Liver (tissue), 9 donors: ENCODE data around the gene MVP. TPM values are rescaled to one million over a fixed set of nuclear protein-coding genes. Genes with fewer than 3 reads are reported as not detected.

Experiments used
- DNase-seq: peaks from one replicate; pipeline ENCODE4 v3.0.0-alpha.2; 2017; ENCODE audit warnings: low spot score
- H3K27ac ChIP-seq, 2 donors: one replicate each; pipeline ENCODE4 v1.7.0; 2013; ENCODE audit warnings: inconsistent platforms in 2 of 2, low read length in 2 of 2, control low read depth in 1 of 2, low read depth in 1 of 2, mild to moderate bottlenecking in 1 of 2
- H3K27me3 ChIP-seq, 4 donors: one replicate each; pipeline versions ENCODE4 v1.6.1 to v1.7.0; 2013; ENCODE audit warnings: low read length in 3 of 4, inconsistent platforms in 1 of 4, mild to moderate bottlenecking in 1 of 4, moderate library complexity in 1 of 4; ENCODE audit not compliant: control insufficient read depth in 4 of 4, insufficient read depth in 4 of 4
- H3K36me3 ChIP-seq, 4 donors: one replicate each; pipeline versions ENCODE4 v1.6.1 to v1.7.0; 2013; ENCODE audit warnings: low read length in 3 of 4, mild to moderate bottlenecking in 3 of 4, low read depth in 1 of 4, moderate library complexity in 1 of 4; ENCODE audit not compliant: control insufficient read depth in 4 of 4, insufficient read depth in 3 of 4
- H3K4me1 ChIP-seq, 4 donors: one replicate each; pipeline versions ENCODE4 v1.6.1 to v1.7.0; 2013; ENCODE audit warnings: low read length in 3 of 4, mild to moderate bottlenecking in 3 of 4, moderate library complexity in 1 of 4; ENCODE audit not compliant: control insufficient read depth in 4 of 4, insufficient read depth in 4 of 4
- H3K4me3 ChIP-seq, 3 donors: one replicate each; pipeline versions ENCODE4 v1.6.1 to v1.7.0; 2013; ENCODE audit warnings: low read length in 3 of 3, control low read depth in 1 of 3, low read depth in 1 of 3, mild to moderate bottlenecking in 1 of 3
- H3K9ac ChIP-seq, 2 donors: one replicate each; pipeline ENCODE4 v1.7.0; 2013; ENCODE audit warnings: low read length in 2 of 2, mild to moderate bottlenecking in 2 of 2, moderate library complexity in 2 of 2, control low read depth in 1 of 2, low read depth in 1 of 2
- H3K9me3 ChIP-seq, 4 donors: one replicate each; pipeline versions ENCODE4 v1.6.1 to v1.7.0; 2013; ENCODE audit warnings: low read length in 3 of 4; ENCODE audit not compliant: control insufficient read depth in 4 of 4
- EGR1 ChIP-seq, 2 donors: IDR thresholded peaks; 2 replicates each; pipeline ENCODE4 v1.6.1; 2016 to 2018; ENCODE audit warnings: antibody characterized with exemption in 2 of 2, low read depth in 2 of 2
- FOXA1 ChIP-seq: IDR thresholded peaks from 2 replicates; pipeline ENCODE4 v1.6.1; 2016; ENCODE audit warnings: antibody characterized with exemption
- FOXA2 ChIP-seq: IDR thresholded peaks from 2 replicates; pipeline ENCODE4 v1.6.1; 2016; ENCODE audit warnings: antibody characterized with exemption
- GABPA ChIP-seq, 2 donors: IDR thresholded peaks in 1 of 2; conservative IDR thresholded peaks in 1 of 2; 2 replicates each; pipeline ENCODE4 v1.6.1; 2016; ENCODE audit warnings: antibody characterized with exemption in 2 of 2, mild to moderate bottlenecking in 1 of 2, moderate library complexity in 1 of 2
- HNF4A ChIP-seq, 2 donors: conservative IDR thresholded peaks; 2 replicates each; pipeline ENCODE4 v1.6.1; 2016; ENCODE audit warnings: antibody characterized with exemption in 2 of 2, mild to moderate bottlenecking in 2 of 2
- JUND ChIP-seq, 2 donors: IDR thresholded peaks; 2 replicates each; pipeline ENCODE4 v1.6.1; 2016; ENCODE audit warnings: antibody characterized with exemption in 2 of 2
- NR2F2 ChIP-seq: IDR thresholded peaks from 2 replicates; pipeline ENCODE4 v1.6.1; 2016; ENCODE audit warnings: antibody characterized with exemption
- RAD21 ChIP-seq, 2 donors: IDR thresholded peaks; 2 replicates each; pipeline ENCODE4 v1.6.1; 2016; ENCODE audit warnings: antibody characterized with exemption in 2 of 2, mild to moderate bottlenecking in 2 of 2
- RXRA ChIP-seq, 2 donors: IDR thresholded peaks; 2 replicates each; pipeline ENCODE4 v1.6.1; 2017 to 2018; ENCODE audit warnings: antibody characterized with exemption in 2 of 2, mild to moderate bottlenecking in 1 of 2
- SP1 ChIP-seq: IDR thresholded peaks from 2 replicates; pipeline ENCODE4 v1.6.1; 2018; ENCODE audit warnings: antibody characterized with exemption, mild to moderate bottlenecking
- TAF1 ChIP-seq: conservative IDR thresholded peaks from 2 replicates; pipeline ENCODE4 v1.6.1; 2016; ENCODE audit warnings: antibody characterized with exemption, mild to moderate bottlenecking
- YY1 ChIP-seq: IDR thresholded peaks from 2 replicates; pipeline ENCODE4 v1.6.1; 2016; ENCODE audit warnings: antibody characterized with exemption, mild to moderate bottlenecking
- WGBS: extraction: QIAGEN DNeasy Blood & Tissue Kit; methylation state at CpG from one replicate; pipeline ENCODE4 v1.1.7; 2013; 5-methylcytosine and 5-hydroxymethylcytosine counted together
- polyA plus RNA-seq, 2 donors: library from polyadenylated mRNA; stranded (reverse) in 1 of 2; unstranded in 1 of 2; fragments of 200-250 nt in 1 of 2; fragments of >200 nt in 1 of 2; fragmentation: Nextera tagmentation in 1 of 2; extraction: Ambion mirVana in 1 of 2; gene quantifications; one replicate each; pipeline versions ENCODE4 v1.2.1 to v1.2.3, GENCODE V29; 2013 to 2015
- total RNA-seq, 2 donors: library from RNA; depleted of rRNA; stranded (reverse); fragments of >200 nt; gene quantifications; one replicate each; pipeline ENCODE4 v1.2.3, GENCODE V29; 2014
- TF ChIP-seq, protein P1 (sequence below): IDR thresholded peaks from 2 replicates; pipeline ENCODE4 v1.6.1; 2016; ENCODE audit warnings: antibody characterized with exemption, mild to moderate bottlenecking
- TF ChIP-seq, protein P2 (sequence below): IDR thresholded peaks from 2 replicates; pipeline ENCODE4 v1.6.1; 2016; ENCODE audit warnings: antibody characterized with exemption
- TF ChIP-seq, protein P3 (sequence below): IDR thresholded peaks from 2 replicates; pipeline ENCODE4 v1.6.1; 2016; ENCODE audit warnings: antibody characterized with exemption
- TF ChIP-seq, protein P4 (sequence below): IDR thresholded peaks from 2 replicates; pipeline ENCODE4 v1.6.1; 2016; ENCODE audit warnings: antibody characterized with exemption
- donor health status: healthy.
- donor health status: healthy.
- donor health status: healthy.
- donor health status: healthy.
- donor health status: healthy.

Gene MVP
- total and polyA plus RNA-seq, 4 donors: 30.7 to 78.4 (median 50.7) TPM

DNA sequence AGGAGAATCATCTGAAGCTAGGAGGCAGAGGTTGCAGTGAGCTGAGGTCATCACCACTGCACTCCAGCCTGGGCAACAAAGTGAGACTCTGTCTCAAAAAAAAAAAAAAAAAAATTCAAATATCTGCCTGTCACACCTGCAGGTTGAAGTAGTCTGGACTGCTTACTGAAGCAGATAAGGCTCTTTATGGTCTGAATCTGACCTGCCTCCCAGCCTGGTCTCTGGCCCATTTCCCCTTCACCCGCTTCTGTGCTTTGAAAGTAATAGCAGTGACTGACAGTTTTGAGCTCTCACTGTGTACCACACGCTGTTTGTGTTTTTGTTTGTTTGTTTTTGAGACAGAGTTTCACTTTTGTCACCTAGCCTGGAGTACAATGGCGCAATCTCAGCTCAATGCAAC, 73.3 kb downstream of the MVP start:
- 90% methylated on average over 3 of the region's 3 CpGs for whole genome bisulfite sequencing

DNA sequence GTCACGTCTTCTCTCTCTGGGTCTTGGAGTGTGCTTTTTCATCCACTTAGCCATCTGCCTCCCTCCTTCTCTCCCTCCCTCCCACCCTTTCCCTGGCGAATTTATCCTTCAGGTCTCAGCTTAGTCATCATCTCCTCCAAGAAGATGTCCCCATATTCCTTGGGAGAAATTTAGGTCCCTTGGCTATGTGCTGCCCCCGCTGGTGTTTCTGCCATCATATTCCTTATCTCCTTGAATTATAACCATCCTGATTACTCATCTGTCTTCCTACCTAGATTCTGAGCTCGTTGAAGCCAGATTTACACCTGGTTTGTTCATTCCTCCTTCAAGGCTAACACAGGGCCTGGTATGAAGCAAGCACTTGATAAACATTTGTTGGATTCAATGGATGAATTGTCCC, 74.1 kb downstream of the MVP start:
- 78% methylated on average over 4 of the region's 4 CpGs for WGBS
- TF ChIP-seq SP1: no peak
- no peak for TF ChIP-seq TAF1
- TF ChIP-seq, protein P1, sequence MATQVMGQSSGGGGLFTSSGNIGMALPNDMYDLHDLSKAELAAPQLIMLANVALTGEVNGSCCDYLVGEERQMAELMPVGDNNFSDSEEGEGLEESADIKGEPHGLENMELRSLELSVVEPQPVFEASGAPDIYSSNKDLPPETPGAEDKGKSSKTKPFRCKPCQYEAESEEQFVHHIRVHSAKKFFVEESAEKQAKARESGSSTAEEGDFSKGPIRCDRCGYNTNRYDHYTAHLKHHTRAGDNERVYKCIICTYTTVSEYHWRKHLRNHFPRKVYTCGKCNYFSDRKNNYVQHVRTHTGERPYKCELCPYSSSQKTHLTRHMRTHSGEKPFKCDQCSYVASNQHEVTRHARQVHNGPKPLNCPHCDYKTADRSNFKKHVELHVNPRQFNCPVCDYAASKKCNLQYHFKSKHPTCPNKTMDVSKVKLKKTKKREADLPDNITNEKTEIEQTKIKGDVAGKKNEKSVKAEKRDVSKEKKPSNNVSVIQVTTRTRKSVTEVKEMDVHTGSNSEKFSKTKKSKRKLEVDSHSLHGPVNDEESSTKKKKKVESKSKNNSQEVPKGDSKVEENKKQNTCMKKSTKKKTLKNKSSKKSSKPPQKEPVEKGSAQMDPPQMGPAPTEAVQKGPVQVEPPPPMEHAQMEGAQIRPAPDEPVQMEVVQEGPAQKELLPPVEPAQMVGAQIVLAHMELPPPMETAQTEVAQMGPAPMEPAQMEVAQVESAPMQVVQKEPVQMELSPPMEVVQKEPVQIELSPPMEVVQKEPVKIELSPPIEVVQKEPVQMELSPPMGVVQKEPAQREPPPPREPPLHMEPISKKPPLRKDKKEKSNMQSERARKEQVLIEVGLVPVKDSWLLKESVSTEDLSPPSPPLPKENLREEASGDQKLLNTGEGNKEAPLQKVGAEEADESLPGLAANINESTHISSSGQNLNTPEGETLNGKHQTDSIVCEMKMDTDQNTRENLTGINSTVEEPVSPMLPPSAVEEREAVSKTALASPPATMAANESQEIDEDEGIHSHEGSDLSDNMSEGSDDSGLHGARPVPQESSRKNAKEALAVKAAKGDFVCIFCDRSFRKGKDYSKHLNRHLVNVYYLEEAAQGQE: no peak
- TF ChIP-seq, protein P2, sequence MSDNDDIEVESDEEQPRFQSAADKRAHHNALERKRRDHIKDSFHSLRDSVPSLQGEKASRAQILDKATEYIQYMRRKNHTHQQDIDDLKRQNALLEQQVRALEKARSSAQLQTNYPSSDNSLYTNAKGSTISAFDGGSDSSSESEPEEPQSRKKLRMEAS: no peak
- TF ChIP-seq GABPA (IDR thresholded peaks at IDR 0.05 in 1 of 2, conservative IDR thresholded peaks at IDR 0.05 in 1 of 2): no peak
- TF ChIP-seq YY1: no peak
- TF ChIP-seq JUND (IDR thresholded peaks at IDR 0.05): no peak
- TF ChIP-seq NR2F2: no peak
- no peak for TF ChIP-seq RXRA (IDR thresholded peaks at IDR 0.05)
- TF ChIP-seq, protein P3, sequence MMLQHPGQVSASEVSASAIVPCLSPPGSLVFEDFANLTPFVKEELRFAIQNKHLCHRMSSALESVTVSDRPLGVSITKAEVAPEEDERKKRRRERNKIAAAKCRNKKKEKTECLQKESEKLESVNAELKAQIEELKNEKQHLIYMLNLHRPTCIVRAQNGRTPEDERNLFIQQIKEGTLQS: no peak
- no peak for TF ChIP-seq EGR1 (IDR thresholded peaks at IDR 0.05; ENCODE audit: low read depth in 2 of 2)
- TF ChIP-seq HNF4A (conservative IDR thresholded peaks at IDR 0.05): no peak
- TF ChIP-seq, protein P4, sequence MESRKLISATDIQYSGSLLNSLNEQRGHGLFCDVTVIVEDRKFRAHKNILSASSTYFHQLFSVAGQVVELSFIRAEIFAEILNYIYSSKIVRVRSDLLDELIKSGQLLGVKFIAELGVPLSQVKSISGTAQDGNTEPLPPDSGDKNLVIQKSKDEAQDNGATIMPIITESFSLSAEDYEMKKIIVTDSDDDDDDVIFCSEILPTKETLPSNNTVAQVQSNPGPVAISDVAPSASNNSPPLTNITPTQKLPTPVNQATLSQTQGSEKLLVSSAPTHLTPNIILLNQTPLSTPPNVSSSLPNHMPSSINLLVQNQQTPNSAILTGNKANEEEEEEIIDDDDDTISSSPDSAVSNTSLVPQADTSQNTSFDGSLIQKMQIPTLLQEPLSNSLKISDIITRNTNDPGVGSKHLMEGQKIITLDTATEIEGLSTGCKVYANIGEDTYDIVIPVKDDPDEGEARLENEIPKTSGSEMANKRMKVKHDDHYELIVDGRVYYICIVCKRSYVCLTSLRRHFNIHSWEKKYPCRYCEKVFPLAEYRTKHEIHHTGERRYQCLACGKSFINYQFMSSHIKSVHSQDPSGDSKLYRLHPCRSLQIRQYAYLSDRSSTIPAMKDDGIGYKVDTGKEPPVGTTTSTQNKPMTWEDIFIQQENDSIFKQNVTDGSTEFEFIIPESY: no peak
- no peak for TF ChIP-seq FOXA2
- no peak for TF ChIP-seq FOXA1

More for the DNA sequence above, 73.3 kb downstream of the MVP start:
- no peak overlapping the region for H3K4me3 ChIP-seq
- DNase-seq: no peak
- H3K9me3 ChIP-seq: no peaks in the 10 kb centered on the region
- peaks cover 0 to 2% (median 0%) of the 10 kb centered on the region in 4 donors for H3K4me1 ChIP-seq
- no peaks in the 10 kb centered on the region for H3K36me3 ChIP-seq
- no peak overlapping the region for H3K9ac ChIP-seq
- TF ChIP-seq YY1 (no peak), GABPA (IDR thresholded peaks at IDR 0.05 in 1 of 2, conservative IDR thresholded peaks at IDR 0.05 in 1 of 2) (no peak), RXRA (IDR thresholded peaks at IDR 0.05) (no peak), RAD21 (IDR thresholded peaks at IDR 0.05) (no peak), TAF1 (no peak), FOXA2 (no peak), JUND (IDR thresholded peaks at IDR 0.05) (no peak)
- TF ChIP-seq, protein P2: no peak
- TF ChIP-seq, protein P3: no peak
- TF ChIP-seq, protein P1: no peak
- peaks cover 0 to 6% (median 1%) of the 10 kb centered on the region in 4 donors for H3K27me3 ChIP-seq
- H3K27ac ChIP-seq: no peak overlapping the region

More for the DNA sequence above, 74.1 kb downstream of the MVP start:
- H3K4me3 ChIP-seq: no peak overlapping the region
- H3K36me3 ChIP-seq: no peaks in the 10 kb centered on the region
- no peak for DNase-seq
- no peak overlapping the region for H3K27ac ChIP-seq
- H3K4me1 ChIP-seq: peaks cover 0 to 2% (median 0%) of the 10 kb centered on the region in 4 donors
- peaks cover 0 to 6% (median 1%) of the 10 kb centered on the region in 4 donors for H3K27me3 ChIP-seq
- H3K9me3 ChIP-seq: no peaks in the 10 kb centered on the region
- no peak overlapping the region for H3K9ac ChIP-seq
